HCT116 (cell line): ENCODE results near the gene WASF1.

Experiments
- ATF3 ChIP-seq: IDR thresholded peaks from 2 replicates; pipeline ENCODE4 v1.6.1; 2012
- CEBPB ChIP-seq: IDR thresholded peaks from 2 replicates; pipeline ENCODE4 v1.6.1; 2012; ENCODE audit warnings: low read depth
- CTCF ChIP-seq, 3 experiments: fragments of 200-600 bp in 1 of 3; sonication (generic) in 1 of 3; IDR thresholded peaks in 2 of 3; conservative IDR thresholded peaks in 1 of 3; 2 replicates each; pipeline ENCODE4 v1.5.1; 2012 to 2017; ENCODE audit warnings: low read depth in 2 of 3, low read length in 2 of 3, antibody characterized with exemption in 1 of 3, borderline replicate concordance in 1 of 3, control low read depth in 1 of 3, mild to moderate bottlenecking in 1 of 3, mixed read lengths in 1 of 3, mixed run types in 1 of 3, moderate library complexity in 1 of 3; ENCODE audit not compliant: insufficient read depth in 1 of 3
- EZH2 ChIP-seq: fragments of 200-600 bp; sonication (generic); IDR thresholded peaks from 2 replicates; pipeline ENCODE4 v1.6.1; 2017; ENCODE audit warnings: antibody characterized with exemption, mixed run types
- POLR2A ChIP-seq: IDR thresholded peaks from 2 replicates; pipeline ENCODE4 v1.7.0; 2011; ENCODE audit warnings: borderline replicate concordance; ENCODE audit not compliant: insufficient read depth, insufficient read length; ENCODE audit errors: extremely low read depth
- RAD21 ChIP-seq: IDR thresholded peaks from 2 replicates; pipeline ENCODE4 v1.6.1; 2012; ENCODE audit warnings: low read depth, mild to moderate bottlenecking
- SRF ChIP-seq: IDR thresholded peaks from 2 replicates; pipeline ENCODE4 v1.6.1; 2012; ENCODE audit warnings: low read depth
- YY1 ChIP-seq: IDR thresholded peaks from 2 replicates; pipeline ENCODE4 v1.6.1; 2011; ENCODE audit warnings: low read length, low read depth, moderate library complexity, mild to moderate bottlenecking; ENCODE audit not compliant: insufficient replicate concordance; ENCODE audit errors: extremely low read depth

GRCh38 chr6:110158479-110158878, 21.0 kb downstream of the WASF1 start:
- no peak for TF ChIP-seq CEBPB
- no peak for TF ChIP-seq YY1
- TF ChIP-seq CTCF (IDR thresholded peaks at IDR 0.05 in 2 of 3, conservative IDR thresholded peaks at IDR 0.05 in 1 of 3; ENCODE audit: borderline replicate concordance in 1 of 3, insufficient read depth in 1 of 3, low read depth in 2 of 3, low read length in 2 of 3) = no peak
- TF ChIP-seq POLR2A = no peak
- no peak for TF ChIP-seq EZH2
- TF ChIP-seq ATF3 = no peak
- TF ChIP-seq RAD21 = no peak
- no peak for TF ChIP-seq SRF
